T-helper 17 cell (primary cell): ENCODE data around the gene LARP4B. TPM values are rescaled to one million over a fixed set of nuclear protein-coding genes. Genes with fewer than 3 reads are reported as not detected.
A peak's percentile ranks its signal among the peaks of the same experiment; 100 is the strongest.

Experiments used
- ATAC-seq: fragments of 150-1000 bp; cut with Tn5 transposase; 2 replicates; pipeline ENCODE4 v1.10.0; 2021; ENCODE audit warnings: mild to moderate bottlenecking, moderate library complexity
- DNase-seq, 3 donors: peaks; one replicate each; pipeline versions ENCODE4 v3.0.0 to v3.0.0-alpha.2; 2020 to 2021
- H3K9me3 ChIP-seq: one replicate; pipeline ENCODE4 v1.7.0; 2013; ENCODE audit warnings: low read length, mild to moderate bottlenecking; ENCODE audit not compliant: control insufficient read depth, poor library complexity, severe bottlenecking
- H3K27ac Mint-ChIP-seq: one replicate; pipeline ENCODE4 v1.8.0; 2022; ENCODE audit warnings: mild to moderate bottlenecking, moderate library complexity, mixed read lengths
- H3K27me3 Mint-ChIP-seq: one replicate; pipeline ENCODE4 v1.8.0; 2022; ENCODE audit warnings: mixed read lengths
- H3K36me3 Mint-ChIP-seq: one replicate; pipeline ENCODE4 v1.8.0; 2022; ENCODE audit warnings: low read depth, mixed read lengths
- H3K4me1 Mint-ChIP-seq: one replicate; pipeline ENCODE4 v1.8.0; 2022; ENCODE audit warnings: mild to moderate bottlenecking, mixed read lengths
- H3K4me3 Mint-ChIP-seq: one replicate; pipeline ENCODE4 v1.8.0; 2022; ENCODE audit warnings: mild to moderate bottlenecking, moderate library complexity, mixed read lengths
- total RNA-seq, 4 donors: library from RNA in 2 of 4; stranded (reverse) in 2 of 4; gene quantifications; one replicate each; pipeline ENCODE4 v1.2.3 and lab custom pipeline; 2022 to 2026

LARP4B gene
- total RNA-seq, 2 donors from 2014 or later, result 59.4 to 72.9 TPM

DNA sequence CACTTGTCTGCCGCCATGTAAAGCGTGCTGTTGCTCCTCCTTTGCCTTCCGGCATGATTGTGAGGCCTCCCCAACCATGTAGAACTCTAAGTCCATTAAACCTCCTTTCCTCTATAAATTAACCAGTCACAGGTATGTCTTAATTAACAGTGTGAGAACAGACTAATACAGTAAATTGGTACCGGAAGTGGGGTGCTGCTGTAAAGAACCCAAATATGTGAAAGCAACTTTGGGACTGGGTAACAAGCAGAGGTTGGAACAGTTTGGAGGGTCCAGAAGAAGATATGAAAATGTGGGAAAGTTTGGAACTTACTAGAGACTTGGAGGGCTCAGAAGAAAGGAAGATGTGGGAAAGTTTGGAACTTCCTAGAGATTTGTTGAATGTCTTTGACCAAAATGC is 135.3 kb downstream of the LARP4B start:
- no peaks in the 10 kb centered on the region for H3K36me3 Mint-ChIP-seq
- H3K27ac Mint-ChIP-seq, result no peak overlapping the region
- no peak for ATAC-seq
- no peak for DNase-seq
- no peaks in the 10 kb centered on the region for H3K4me1 Mint-ChIP-seq
- H3K27me3 Mint-ChIP-seq, result no peaks in the 10 kb centered on the region
- H3K9me3 ChIP-seq, result peaks cover 4% of the 10 kb centered on the region
- H3K4me3 Mint-ChIP-seq, result no peak overlapping the region

DNA sequence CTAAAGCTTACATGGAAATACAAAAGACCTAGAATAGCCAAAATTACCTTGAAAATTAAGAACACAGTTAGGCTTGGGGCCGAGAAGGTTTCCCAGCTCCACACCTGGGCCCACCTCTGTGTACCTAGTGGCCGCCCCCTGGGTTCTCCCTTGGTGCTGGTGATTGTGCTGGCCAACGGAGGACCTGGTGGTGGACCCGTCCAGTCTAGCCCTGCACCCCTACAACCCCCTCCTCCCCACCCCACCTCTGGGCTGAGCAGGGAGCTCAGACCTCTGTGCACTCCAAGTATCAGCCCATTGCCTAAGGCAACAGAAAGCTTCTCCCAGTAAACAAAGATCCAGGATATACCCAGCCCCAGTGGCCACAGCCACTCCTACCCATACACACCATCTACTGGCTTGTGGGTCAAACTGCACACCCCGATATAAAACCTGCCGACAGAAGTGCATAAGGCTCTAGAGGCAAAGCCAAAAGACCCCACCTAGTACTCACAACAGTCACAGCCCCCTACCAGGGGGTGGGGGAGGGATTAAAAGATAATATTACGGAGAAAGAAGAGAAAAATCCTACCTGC is 137.0 kb downstream of the LARP4B start:
- DNase-seq (no peak), ATAC-seq (no peak)
- H3K4me3 Mint-ChIP-seq, result no peak overlapping the region
- H3K9me3 ChIP-seq, result peaks cover 4% of the 10 kb centered on the region
- no peaks in the 10 kb centered on the region for H3K36me3 Mint-ChIP-seq
- H3K27ac Mint-ChIP-seq, result no peak overlapping the region
- H3K27me3 Mint-ChIP-seq, result no peaks in the 10 kb centered on the region
- no peaks in the 10 kb centered on the region for H3K4me1 Mint-ChIP-seq

DNA sequence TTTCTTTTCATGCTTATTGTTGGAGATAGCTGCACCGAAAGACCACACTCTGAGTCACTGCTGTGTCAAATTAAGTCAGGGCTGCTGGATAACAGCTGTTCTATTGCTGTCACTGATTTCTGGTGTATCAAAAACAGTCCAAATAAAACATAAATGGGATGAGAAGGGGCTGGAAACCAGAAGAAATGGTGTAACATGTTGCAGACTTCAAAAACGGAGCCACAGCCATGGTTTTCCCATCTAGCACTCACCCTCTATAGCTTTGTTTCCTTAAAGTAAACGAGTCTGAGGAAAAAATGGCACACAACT is 138.8 kb downstream of the LARP4B start:
- no peak for DNase-seq
- no peak overlapping the region for H3K4me3 Mint-ChIP-seq
- ATAC-seq, result no peak
- no peak overlapping the region for H3K27ac Mint-ChIP-seq
- no peaks in the 10 kb centered on the region for H3K36me3 Mint-ChIP-seq
- peaks cover 4% of the 10 kb centered on the region for H3K9me3 ChIP-seq
- no peaks in the 10 kb centered on the region for H3K4me1 Mint-ChIP-seq
- no peaks in the 10 kb centered on the region for H3K27me3 Mint-ChIP-seq

- Mint-ChIP-seq H3K4me1 (no peaks in the 10 kb centered on the region), H3K4me3 (no peak overlapping the region), H3K27me3 (no peaks in the 10 kb centered on the region), H3K27ac (no peak overlapping the region), H3K36me3 (no peaks in the 10 kb centered on the region)
- DNase-seq (no peak), ATAC-seq (no peak)
- peaks cover 2% of the 10 kb centered on the region for H3K9me3 ChIP-seq
Measured at GRCh38 chr10:792083-792791, 139.3 kb downstream of the LARP4B start.

GRCh38 chr10:791639-792038 is 139.9 kb downstream of the LARP4B start:
- DNase-seq (no peak), ATAC-seq (no peak)
- no peaks in the 10 kb centered on the region for H3K27me3 Mint-ChIP-seq
- H3K27ac Mint-ChIP-seq, result no peak overlapping the region
- H3K9me3 ChIP-seq, result no peaks in the 10 kb centered on the region
- no peak overlapping the region for H3K4me3 Mint-ChIP-seq
- H3K36me3 Mint-ChIP-seq, result no peaks in the 10 kb centered on the region
- H3K4me1 Mint-ChIP-seq, result no peaks in the 10 kb centered on the region

DNA sequence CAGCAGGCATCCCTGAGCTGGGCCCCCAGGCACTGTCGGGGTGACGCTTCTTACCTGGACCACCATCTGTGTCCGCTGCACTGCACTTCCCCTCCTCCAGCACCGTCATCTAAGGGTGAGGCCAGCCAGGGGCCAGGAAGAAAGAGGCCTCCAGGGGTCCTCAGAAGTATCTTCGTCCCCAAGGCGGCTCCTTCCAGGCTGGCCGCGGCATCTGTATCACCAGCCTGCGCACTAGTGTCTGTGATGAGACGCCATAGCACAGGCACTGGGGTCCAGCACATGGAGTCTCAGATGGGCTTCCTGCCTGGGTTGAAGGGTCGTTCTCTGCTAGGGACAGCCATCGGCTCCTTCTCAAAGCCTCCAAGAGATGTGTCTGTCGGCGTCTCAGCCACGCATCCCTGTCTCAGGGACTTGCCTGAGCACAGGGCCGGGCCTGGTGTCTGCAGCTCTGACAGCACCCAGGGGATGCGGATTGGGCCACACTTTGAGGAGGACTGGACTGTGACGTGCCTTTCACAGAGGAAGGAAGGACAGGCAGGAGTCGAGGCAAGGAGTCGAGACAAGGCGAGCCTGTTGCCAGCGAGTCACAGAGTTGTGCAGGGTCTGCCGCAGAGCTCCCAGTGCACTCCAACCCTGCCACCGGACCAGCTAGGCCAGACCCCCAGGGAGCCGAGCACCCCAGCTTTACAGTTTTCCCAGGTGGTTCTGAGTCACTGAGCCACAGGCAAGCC is 140.5 kb downstream of the LARP4B start:
- H3K4me1 Mint-ChIP-seq, result no peaks in the 10 kb centered on the region
- no peaks in the 10 kb centered on the region for H3K27me3 Mint-ChIP-seq
- no peaks in the 10 kb centered on the region for H3K36me3 Mint-ChIP-seq
- DNase-seq (no peak), ATAC-seq (no peak)
- no peak overlapping the region for H3K27ac Mint-ChIP-seq
- H3K4me3 Mint-ChIP-seq, result no peak overlapping the region
- no peaks in the 10 kb centered on the region for H3K9me3 ChIP-seq

- Mint-ChIP-seq H3K4me3 (no peak overlapping the region), H3K27ac (no peak overlapping the region), H3K36me3 (no peaks in the 10 kb centered on the region), H3K27me3 (no peaks in the 10 kb centered on the region), H3K4me1 (no peaks in the 10 kb centered on the region)
- no peak for ATAC-seq
- no peaks in the 10 kb centered on the region for H3K9me3 ChIP-seq
- DNase-seq, result no peak
Measured at GRCh38 chr10:789831-790701, 141.4 kb downstream of the LARP4B start.

DNA sequence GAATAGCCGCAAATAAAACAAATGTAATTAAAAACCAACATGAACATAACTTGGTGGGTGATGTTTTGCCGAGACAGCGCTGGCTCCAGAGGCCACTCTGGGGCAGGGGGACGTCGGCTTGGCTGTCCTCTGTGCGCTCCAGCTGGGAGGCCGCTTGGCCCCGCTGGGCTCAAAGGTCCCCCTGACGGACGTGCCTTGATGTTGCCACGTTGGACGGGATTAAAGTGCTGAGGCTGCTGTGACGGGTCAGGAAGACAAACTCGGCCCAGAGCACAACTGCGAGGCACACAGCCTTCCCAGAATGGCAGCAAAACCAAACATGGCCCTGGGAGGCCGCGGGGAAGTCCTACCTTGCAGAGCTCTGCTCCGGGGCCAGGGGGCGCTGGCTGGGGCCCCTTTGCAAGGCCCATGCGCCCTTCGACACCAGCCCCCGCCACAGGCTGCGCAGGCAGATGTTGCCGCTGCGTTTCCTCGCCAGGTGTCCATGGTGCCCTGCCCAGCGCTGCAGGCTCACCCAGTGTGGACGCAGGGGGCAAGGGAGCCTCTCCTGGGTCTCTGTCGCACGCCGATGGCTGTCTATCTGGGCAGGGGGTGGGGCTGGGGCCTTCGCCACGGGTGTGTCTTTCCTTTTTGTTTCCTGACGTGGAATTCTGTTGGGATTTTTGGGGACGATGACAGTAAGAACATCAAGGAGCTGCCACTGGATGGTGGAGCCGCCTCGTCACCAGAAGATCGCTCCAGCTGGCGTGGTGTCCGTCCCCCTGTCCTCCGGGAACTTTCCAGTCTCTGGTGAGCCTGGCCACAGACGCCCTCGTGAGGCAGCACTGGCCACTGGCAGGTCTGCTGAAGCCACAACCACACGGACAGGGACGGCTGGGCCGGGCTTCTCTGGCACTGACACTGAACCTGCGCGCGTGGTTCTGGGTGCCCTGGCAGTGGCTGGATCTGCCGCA is 142.4 kb downstream of the LARP4B start:
- H3K9me3 ChIP-seq, result no peaks in the 10 kb centered on the region
- no peaks in the 10 kb centered on the region for H3K27me3 Mint-ChIP-seq
- H3K36me3 Mint-ChIP-seq, result no peaks in the 10 kb centered on the region
- no peak overlapping the region for H3K27ac Mint-ChIP-seq
- no peak for DNase-seq
- no peaks in the 10 kb centered on the region for H3K4me1 Mint-ChIP-seq
- ATAC-seq, result no peak
- H3K4me3 Mint-ChIP-seq, result peak overlapping the region; percentile 31

- Mint-ChIP-seq H3K27ac (no peak overlapping the region), H3K36me3 (no peaks in the 10 kb centered on the region), H3K27me3 (no peaks in the 10 kb centered on the region), H3K4me3 (no peak overlapping the region), H3K4me1 (no peaks in the 10 kb centered on the region)
- DNase-seq (no peak), ATAC-seq (no peak)
- H3K9me3 ChIP-seq, result no peaks in the 10 kb centered on the region
Measured at GRCh38 chr10:787933-788651, 143.4 kb downstream of the LARP4B start.

DNA sequence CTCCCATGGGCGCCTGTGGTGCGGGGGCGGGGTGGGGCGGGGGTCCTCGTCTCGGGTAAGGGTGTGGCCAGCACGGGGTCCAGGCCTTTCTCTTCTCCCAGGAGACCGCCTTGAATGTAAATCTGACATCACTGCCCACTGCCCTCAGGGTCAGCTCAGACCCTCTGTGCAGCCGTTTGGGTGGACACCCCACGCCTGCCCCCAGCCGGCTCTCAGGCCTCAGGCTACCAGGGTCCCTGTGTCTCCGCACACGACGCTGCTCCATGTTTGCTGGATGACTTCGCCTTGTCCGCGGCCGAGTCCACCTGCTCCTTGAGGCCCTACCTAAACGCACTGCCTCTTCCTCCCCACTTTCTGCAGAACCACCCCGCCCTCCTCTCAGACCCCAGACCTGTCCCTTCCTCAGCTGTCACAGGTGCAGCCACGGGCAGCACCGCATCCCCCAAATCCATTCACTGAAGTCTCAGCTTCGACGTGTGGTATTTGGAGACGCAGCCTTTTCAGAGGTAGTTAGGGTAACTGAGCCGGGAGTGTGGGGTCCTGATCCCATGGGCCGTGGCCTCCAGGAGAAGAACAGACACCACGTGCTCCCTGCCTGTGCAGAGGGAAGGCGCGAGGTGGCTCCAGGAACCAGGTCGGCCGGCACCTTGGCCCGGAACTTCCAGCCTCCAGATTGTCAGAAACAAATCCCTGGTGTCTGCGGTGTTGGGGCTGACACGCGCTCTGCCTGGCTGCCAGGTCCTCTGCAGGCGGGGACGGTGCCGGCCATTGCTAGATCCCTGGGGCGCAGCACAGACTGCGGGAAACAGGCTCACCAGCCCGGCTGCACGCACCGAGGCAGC is 144.7 kb downstream of the LARP4B start:
- Mint-ChIP-seq H3K4me3 (no peak overlapping the region), H3K27ac (no peak overlapping the region), H3K27me3 (peaks cover 11% of the 10 kb centered on the region), H3K36me3 (no peaks in the 10 kb centered on the region), H3K4me1 (no peaks in the 10 kb centered on the region)
- no peaks in the 10 kb centered on the region for H3K9me3 ChIP-seq
- ATAC-seq (no peak), DNase-seq (no peak)

DNA sequence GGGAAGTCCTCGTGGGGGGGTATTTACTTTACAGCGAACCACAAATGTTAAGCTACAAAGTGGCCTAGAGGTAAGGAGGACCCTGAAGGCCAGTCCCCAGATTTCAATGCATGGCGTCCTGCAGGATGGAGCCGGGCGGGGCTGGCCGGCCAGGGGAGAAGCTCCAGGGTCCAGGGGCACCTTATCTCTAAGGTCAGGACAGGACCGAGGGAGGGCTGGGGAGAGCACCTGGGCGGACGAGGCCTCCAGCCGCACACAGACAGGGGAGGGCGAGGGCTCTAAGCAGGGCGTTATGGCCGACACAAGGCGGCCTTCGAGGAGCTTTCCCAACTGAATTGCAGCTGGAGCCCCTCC is 145.7 kb downstream of the LARP4B start:
- no peak for DNase-seq
- Mint-ChIP-seq H3K27ac (no peak overlapping the region), H3K4me1 (no peaks in the 10 kb centered on the region), H3K27me3 (peaks cover 16% of the 10 kb centered on the region), H3K4me3 (no peak overlapping the region), H3K36me3 (no peaks in the 10 kb centered on the region)
- ATAC-seq, result no peak
- no peaks in the 10 kb centered on the region for H3K9me3 ChIP-seq
